Measurements from ENCODE around the gene PRDM4. TPM values are rescaled to one million over a fixed set of nuclear protein-coding genes. Genes with fewer than 3 reads are reported as not detected.

PRDM4 gene
- total RNA-seq, 2 donors from 2014 or later: 24.5 to 37.2 TPM

DNA sequence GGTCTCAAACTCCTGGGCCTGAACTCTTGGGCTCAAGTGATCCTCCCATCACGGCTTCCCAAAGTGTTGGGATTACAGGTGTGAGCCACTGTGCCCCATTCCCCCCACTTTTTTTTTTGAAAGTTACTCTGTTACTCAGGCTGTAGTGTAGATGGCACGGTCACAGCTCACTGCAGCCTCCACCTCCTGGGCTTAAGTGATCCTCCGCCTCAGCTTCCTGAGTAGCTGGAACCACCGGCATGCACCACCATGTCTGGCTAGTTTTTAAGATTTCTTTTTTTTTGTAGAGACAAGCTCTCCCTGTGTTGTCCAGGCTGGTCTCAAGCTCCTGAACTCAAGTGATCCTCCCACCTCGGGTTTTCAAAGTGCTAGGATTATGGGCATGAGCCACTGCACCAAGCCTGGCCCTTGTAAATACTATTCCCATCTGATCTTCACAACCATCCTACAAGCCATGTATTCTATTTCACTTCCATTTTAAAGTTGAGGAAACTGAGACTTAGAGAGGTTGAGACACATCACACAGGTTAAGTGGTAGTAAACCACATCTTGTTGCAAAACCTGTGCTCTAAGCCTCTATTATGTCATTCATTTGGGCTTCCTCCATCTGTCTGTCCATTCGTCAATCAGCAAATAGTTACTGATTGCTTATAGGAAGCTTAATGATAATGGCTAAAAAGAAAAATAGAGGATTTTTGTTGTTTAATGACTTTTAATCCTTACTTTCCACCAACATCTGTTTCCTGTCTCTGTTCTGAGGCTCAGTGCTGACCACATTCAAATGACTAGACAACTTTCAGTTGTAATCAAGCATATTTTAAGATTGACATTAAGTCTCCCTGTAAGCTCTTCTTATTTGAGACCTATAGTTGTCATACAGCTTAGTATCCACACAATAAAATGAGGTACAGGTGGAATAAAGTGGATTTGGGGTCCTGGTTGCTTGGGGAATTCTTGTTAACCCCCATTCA, 22.8 kb upstream of the PRDM4 start:
- H3K9me3 ChIP-seq: no peaks in the 10 kb centered on the region
- ATAC-seq (ENCODE audit: insufficient number of reproducible peaks, low FRiP score, low read depth) (no peak), DNase-seq (ENCODE audit: low spot score) (no peak)
- no peak overlapping the region for H3K4me3 ChIP-seq
- TF ChIP-seq CTCF (IDR thresholded peaks at IDR 0.05): no peak
- H3K27ac ChIP-seq: no peak overlapping the region
- H3K36me3 ChIP-seq: no peaks in the 10 kb centered on the region
- H3K27me3 ChIP-seq (replicated peaks; ENCODE audit: insufficient read depth): no peaks in the 10 kb centered on the region
- no peaks in the 10 kb centered on the region for H3K4me1 ChIP-seq (ENCODE audit: control insufficient read depth in 1 of 2, low read depth in 2 of 2)

- no peaks in the 10 kb centered on the region for H3K36me3 ChIP-seq
- no peaks in the 10 kb centered on the region for H3K4me1 ChIP-seq (ENCODE audit: control insufficient read depth in 1 of 2, low read depth in 2 of 2)
- H3K9me3 ChIP-seq: no peaks in the 10 kb centered on the region
- TF ChIP-seq CTCF (IDR thresholded peaks at IDR 0.05): no peak
- H3K27ac ChIP-seq: no peak overlapping the region
- ATAC-seq (ENCODE audit: insufficient number of reproducible peaks, low FRiP score, low read depth): no peak
- no peak overlapping the region for H3K4me3 ChIP-seq
- no peaks in the 10 kb centered on the region for H3K27me3 ChIP-seq (replicated peaks; ENCODE audit: insufficient read depth)
- no peak for DNase-seq (ENCODE audit: low spot score)
These were observed 21.1 kb upstream of the PRDM4 start for GRCh38 chr12:107782067-107782466.

DNA sequence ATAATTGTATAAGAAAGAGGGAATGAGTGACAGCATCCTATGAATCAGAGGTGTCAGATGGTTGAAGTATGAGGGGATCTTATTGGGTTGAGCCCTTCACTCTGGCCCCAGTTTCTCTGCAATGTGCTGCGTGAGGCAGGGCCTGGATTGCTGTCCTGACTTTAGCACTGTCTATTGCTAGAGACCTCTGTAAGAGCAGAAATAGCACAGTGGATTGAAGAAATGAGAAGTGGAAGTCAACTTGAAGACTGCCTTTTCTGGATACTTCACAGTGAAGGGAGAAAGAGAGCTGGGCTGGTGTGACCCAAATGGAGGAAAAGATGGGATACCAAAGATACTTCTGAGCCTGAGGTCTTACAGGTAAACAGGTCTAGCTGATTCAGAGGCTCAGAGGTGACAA, 19.4 kb upstream of the PRDM4 start:
- Histone ChIP-seq H3K27me3 (replicated peaks; ENCODE audit: insufficient read depth) (no peaks in the 10 kb centered on the region), H3K9me3 (no peaks in the 10 kb centered on the region), H3K4me1 (ENCODE audit: control insufficient read depth in 1 of 2, low read depth in 2 of 2) (no peaks in the 10 kb centered on the region), H3K4me3 (no peak overlapping the region), H3K27ac (no peak overlapping the region), H3K36me3 (no peaks in the 10 kb centered on the region)
- TF ChIP-seq CTCF (IDR thresholded peaks at IDR 0.05): no peak
- no peak for ATAC-seq (ENCODE audit: insufficient number of reproducible peaks, low FRiP score, low read depth)
- DNase-seq (ENCODE audit: low spot score): no peak

GRCh38 chr12:107779077-107779831, 18.3 kb upstream of the PRDM4 start:
- no peak for TF ChIP-seq CTCF (IDR thresholded peaks at IDR 0.05)
- ATAC-seq (ENCODE audit: insufficient number of reproducible peaks, low FRiP score, low read depth) (no peak), DNase-seq (ENCODE audit: low spot score) (no peak)
- H3K27ac ChIP-seq: no peak overlapping the region
- no peaks in the 10 kb centered on the region for H3K4me1 ChIP-seq (ENCODE audit: control insufficient read depth in 1 of 2, low read depth in 2 of 2)
- no peaks in the 10 kb centered on the region for H3K27me3 ChIP-seq (replicated peaks; ENCODE audit: insufficient read depth)
- H3K4me3 ChIP-seq: no peak overlapping the region
- no peaks in the 10 kb centered on the region for H3K36me3 ChIP-seq
- H3K9me3 ChIP-seq: no peaks in the 10 kb centered on the region

DNA sequence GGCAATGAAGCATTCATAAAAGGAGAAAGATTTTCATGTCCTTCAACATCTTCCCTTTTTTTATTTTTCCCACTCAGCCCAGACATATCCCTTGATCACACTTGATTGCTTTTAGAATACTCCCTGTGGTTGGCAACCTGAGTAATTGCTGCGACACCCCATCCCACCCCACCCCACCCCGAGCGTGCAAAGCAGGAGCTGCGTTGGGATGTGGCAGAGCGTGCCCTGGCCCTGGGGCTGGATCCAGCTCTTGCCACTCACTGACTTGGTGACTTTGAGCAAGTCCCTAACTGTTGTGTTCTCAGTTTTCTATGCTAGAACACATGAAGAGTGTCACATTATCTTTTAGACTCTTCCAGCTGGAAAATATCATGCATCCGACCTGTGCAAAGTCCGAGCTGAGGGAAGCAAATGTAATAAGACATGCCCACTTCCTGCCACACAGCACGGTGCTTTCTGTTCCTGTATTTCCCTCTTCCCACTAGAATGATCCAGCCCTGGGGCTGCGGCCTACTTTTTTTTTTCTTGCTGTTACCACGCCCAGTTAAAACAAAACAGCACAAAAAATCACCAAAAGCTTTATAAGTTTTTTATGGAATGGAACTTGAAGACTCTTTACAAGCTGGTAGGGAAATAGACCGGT, 17.6 kb upstream of the PRDM4 start:
- no peak for TF ChIP-seq CTCF (IDR thresholded peaks at IDR 0.05)
- no peak overlapping the region for H3K27ac ChIP-seq
- DNase-seq (ENCODE audit: low spot score) (no peak), ATAC-seq (ENCODE audit: insufficient number of reproducible peaks, low FRiP score, low read depth) (no peak)
- no peaks in the 10 kb centered on the region for H3K36me3 ChIP-seq
- H3K27me3 ChIP-seq (replicated peaks; ENCODE audit: insufficient read depth): no peaks in the 10 kb centered on the region
- H3K9me3 ChIP-seq: no peaks in the 10 kb centered on the region
- no peaks in the 10 kb centered on the region for H3K4me1 ChIP-seq (ENCODE audit: control insufficient read depth in 1 of 2, low read depth in 2 of 2)
- H3K4me3 ChIP-seq: no peak overlapping the region

Measured in thoracic aorta (tissue), 2 donors.